Suprapubic skin (tissue), 4 donors: ENCODE measurements around the gene ANGEL1.

Source experiments
- CTCF ChIP-seq, 2 donors: fragments of 200-600 bp in 1 of 2; fragments of 450-650 bp in 1 of 2; sonication (generic) in 1 of 2; IDR thresholded peaks; one replicate each; pipeline ENCODE4 v1.5.1; 2016 to 2019; ENCODE audit warnings: antibody characterized with exemption in 2 of 2, mild to moderate bottlenecking in 1 of 2, moderate library complexity in 1 of 2
- EP300 ChIP-seq: sonication (generic); formaldehyde crosslinking; IDR thresholded peaks from one replicate; pipeline ENCODE4 v1.6.1; 2017; ENCODE audit warnings: antibody characterized with exemption
- POLR2A ChIP-seq, 2 donors: fragments of 450-650 bp; IDR thresholded peaks; one replicate each; pipeline ENCODE4 v1.6.1; 2017; ENCODE audit warnings: antibody characterized with exemption in 2 of 2, mild to moderate bottlenecking in 2 of 2, moderate library complexity in 2 of 2
- POLR2AphosphoS5 ChIP-seq, 3 donors: sonication (generic); formaldehyde crosslinking; IDR thresholded peaks; one replicate each; pipeline ENCODE4 v1.6.1; 2017; ENCODE audit warnings: antibody characterized with exemption in 3 of 3

DNA sequence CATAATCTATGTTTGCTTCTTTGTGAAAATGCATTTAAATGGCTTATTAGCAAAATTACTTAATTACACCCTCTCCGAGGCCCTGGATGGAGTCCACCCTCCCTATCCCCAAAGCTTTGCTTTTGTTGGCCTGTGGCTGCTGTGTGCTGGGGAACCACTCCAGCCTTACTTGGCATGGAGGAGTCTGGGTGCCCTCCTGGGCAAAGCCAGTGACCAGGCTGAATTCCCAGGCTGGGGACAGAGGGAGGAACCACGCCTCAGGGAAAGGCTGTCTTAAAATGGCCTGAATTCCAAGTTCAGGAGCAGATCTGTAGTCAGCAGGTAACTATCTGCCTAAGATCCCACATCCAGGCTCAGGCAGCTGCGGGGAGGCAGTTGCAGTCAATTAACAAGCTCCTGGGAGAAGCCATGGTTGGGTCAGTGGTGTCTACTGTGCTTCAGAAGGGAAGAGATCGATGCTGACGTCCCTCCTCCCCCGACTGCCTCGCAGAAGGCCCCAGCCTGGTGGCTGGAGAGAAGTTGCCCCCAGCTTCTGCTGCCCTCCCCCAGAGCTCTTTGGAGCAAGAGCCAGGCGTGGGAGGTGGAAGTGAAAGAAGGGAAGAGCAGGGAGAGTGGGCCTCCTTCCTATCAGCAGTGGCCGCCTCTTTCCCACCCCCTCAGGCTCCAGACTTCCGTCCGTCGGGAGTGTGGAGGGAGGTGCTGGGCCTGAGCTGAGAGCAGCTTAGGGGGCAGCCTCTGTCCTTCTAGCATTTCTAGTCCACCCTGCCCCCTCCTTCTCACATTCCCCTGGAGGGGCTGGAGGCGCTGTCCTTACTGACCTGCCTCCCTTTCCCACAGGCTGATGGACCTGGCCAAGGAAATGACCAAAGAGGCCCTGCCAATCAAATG is 40.1 kb downstream of the ANGEL1 start:
- no peak for TF ChIP-seq POLR2AphosphoS5 (IDR thresholded peaks at IDR 0.05)
- TF ChIP-seq CTCF (IDR thresholded peaks at IDR 0.05) = no peak
- no peak for TF ChIP-seq POLR2A (IDR thresholded peaks at IDR 0.05)
- TF ChIP-seq EP300 = no peak
